ENCODE data around the gene DST.

- TF ChIP-seq CTCF (IDR thresholded peaks at IDR 0.05 in 2 of 3, conservative IDR thresholded peaks at IDR 0.05 in 1 of 3; ENCODE audit: borderline replicate concordance in 1 of 3, insufficient read depth in 1 of 3, low read depth in 2 of 3, low read length in 2 of 3) (no peak), ZFX (IDR thresholded peaks at IDR 0.05) (no peak), REST (IDR thresholded peaks at IDR 0.05; ENCODE audit: low read depth) (no peak), POLR2A (IDR thresholded peaks at IDR 0.05; ENCODE audit: borderline replicate concordance, extremely low read depth, insufficient read depth, insufficient read length) (no peak), EZH2phosphoT487 (IDR thresholded peaks at IDR 0.05; ENCODE audit: borderline replicate concordance) (no peak), MAX (IDR thresholded peaks at IDR 0.05) (no peak), ZBTB33 (IDR thresholded peaks at IDR 0.05; ENCODE audit: extremely low read depth, insufficient replicate concordance, low read length) (no peak), SP1 (IDR thresholded peaks at IDR 0.05; ENCODE audit: low read depth) (no peak), RAD21 (IDR thresholded peaks at IDR 0.05; ENCODE audit: low read depth) (no peak), ATF3 (IDR thresholded peaks at IDR 0.05) (no peak), POLR2AphosphoS5 (IDR thresholded peaks at IDR 0.05; ENCODE audit: low read depth, low read length) (no peak), EZH2 (IDR thresholded peaks at IDR 0.05) (no peak)
Measured at GRCh38 chr6:56551409-56552120, 91.1 kb downstream of the DST start.
